Activated CD8-positive, alpha-beta memory T cell treated with anti-CD3 and anti-CD28 coated beads for 24 hours (primary cell): ENCODE results near the gene LINC00237.

ENCODE experiments used
- DNase-seq: peaks from one replicate; pipeline ENCODE4 v3.0.0-alpha.2; 2020

LINC00237 gene

GRCh38 chr20:21046413-21047070 lies 59.6 kb downstream of the LINC00237 start:
- DNase-seq, result peak; percentile 13
